ENCODE results near the gene ARHGEF28. TPM values are rescaled to one million over a fixed set of nuclear protein-coding genes. Genes with fewer than 3 reads are reported as not detected.

ARHGEF28 gene
- total RNA-seq, 1 donor from 2014 or later: 9.3 TPM

DNA sequence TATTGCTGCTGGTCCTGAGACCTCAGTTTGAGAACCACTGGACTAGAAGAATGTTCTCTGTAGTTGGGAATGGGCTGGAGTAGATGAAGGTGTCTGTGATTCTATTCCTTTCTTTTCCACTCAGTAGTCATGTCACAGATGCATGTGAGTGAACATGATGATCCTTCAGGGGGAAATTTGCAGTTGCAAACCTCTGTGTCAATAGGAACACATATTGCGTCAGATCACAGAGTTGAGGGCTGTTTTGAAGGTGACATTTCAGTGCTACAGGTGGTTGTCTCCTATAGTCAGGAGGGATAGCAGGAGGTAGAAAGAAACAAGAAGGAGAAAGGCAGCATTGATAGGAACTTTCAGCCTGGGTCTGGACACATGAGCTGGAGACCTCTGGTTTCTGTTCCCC is 239.3 kb downstream of the ARHGEF28 start:
- Mint-ChIP-seq H3K36me3 (ENCODE audit: low read depth) (peaks cover 11% of the 10 kb centered on the region), H3K4me1 (ENCODE audit: low read depth) (peaks cover 4% of the 10 kb centered on the region), H3K27ac (ENCODE audit: unreplicated experiment) (no peak overlapping the region), H3K27me3 (ENCODE audit: low read depth) (no peaks in the 10 kb centered on the region), H3K9me3 (ENCODE audit: low read depth) (no peaks in the 10 kb centered on the region), H3K4me3 (ENCODE audit: unreplicated experiment) (no peak overlapping the region)
- TF ChIP-seq, protein P1, sequence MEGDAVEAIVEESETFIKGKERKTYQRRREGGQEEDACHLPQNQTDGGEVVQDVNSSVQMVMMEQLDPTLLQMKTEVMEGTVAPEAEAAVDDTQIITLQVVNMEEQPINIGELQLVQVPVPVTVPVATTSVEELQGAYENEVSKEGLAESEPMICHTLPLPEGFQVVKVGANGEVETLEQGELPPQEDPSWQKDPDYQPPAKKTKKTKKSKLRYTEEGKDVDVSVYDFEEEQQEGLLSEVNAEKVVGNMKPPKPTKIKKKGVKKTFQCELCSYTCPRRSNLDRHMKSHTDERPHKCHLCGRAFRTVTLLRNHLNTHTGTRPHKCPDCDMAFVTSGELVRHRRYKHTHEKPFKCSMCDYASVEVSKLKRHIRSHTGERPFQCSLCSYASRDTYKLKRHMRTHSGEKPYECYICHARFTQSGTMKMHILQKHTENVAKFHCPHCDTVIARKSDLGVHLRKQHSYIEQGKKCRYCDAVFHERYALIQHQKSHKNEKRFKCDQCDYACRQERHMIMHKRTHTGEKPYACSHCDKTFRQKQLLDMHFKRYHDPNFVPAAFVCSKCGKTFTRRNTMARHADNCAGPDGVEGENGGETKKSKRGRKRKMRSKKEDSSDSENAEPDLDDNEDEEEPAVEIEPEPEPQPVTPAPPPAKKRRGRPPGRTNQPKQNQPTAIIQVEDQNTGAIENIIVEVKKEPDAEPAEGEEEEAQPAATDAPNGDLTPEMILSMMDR (IDR thresholded peaks at IDR 0.05): no peak
- DNase-seq (ENCODE audit: low spot score): no peak

- Mint-ChIP-seq H3K4me1 (ENCODE audit: low read depth) (peaks cover 4% of the 10 kb centered on the region), H3K9me3 (ENCODE audit: low read depth) (no peaks in the 10 kb centered on the region), H3K4me3 (ENCODE audit: unreplicated experiment) (no peak overlapping the region), H3K27me3 (ENCODE audit: low read depth) (no peaks in the 10 kb centered on the region), H3K36me3 (ENCODE audit: low read depth) (peaks cover 5% of the 10 kb centered on the region), H3K27ac (ENCODE audit: unreplicated experiment) (no peak overlapping the region)
- no peak for DNase-seq (ENCODE audit: low spot score)
- TF ChIP-seq, protein P1 (IDR thresholded peaks at IDR 0.05): no peak
Observed at GRCh38 chr5:73867345-73868335, 241.6 kb downstream of the ARHGEF28 start.

- Mint-ChIP-seq H3K27ac (ENCODE audit: unreplicated experiment) (no peak overlapping the region), H3K9me3 (ENCODE audit: low read depth) (peaks cover 3% of the 10 kb centered on the region), H3K4me1 (ENCODE audit: low read depth) (no peaks in the 10 kb centered on the region), H3K36me3 (ENCODE audit: low read depth) (peaks cover 6% of the 10 kb centered on the region), H3K4me3 (ENCODE audit: unreplicated experiment) (no peak overlapping the region), H3K27me3 (ENCODE audit: low read depth) (no peaks in the 10 kb centered on the region)
- DNase-seq (ENCODE audit: low spot score): no peak
- TF ChIP-seq, protein P1 (IDR thresholded peaks at IDR 0.05): no peak
Observed at GRCh38 chr5:73883646-73884045, 257.6 kb downstream of the ARHGEF28 start.

DNA sequence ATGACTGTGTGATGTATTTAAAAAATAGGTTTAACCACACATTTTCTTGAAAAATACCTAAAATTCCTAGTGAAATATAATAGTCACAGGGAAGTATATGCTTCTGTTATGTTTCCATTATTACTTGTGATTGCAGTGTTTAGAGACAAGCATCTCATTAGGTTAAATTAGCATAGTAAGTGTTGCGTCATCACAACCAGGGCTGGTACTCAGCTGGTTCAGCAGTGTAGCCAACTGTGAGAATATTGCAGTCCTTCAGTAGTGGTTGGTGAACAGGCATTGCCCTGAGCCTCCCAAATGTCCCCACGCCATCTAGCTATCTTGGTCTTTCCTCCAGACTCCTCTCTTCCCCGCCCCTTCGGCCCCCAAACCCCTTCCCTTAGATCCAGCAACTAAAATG is 261.7 kb downstream of the ARHGEF28 start:
- peaks cover 7% of the 10 kb centered on the region for H3K36me3 Mint-ChIP-seq (ENCODE audit: low read depth)
- no peak overlapping the region for H3K4me3 Mint-ChIP-seq (ENCODE audit: unreplicated experiment)
- H3K4me1 Mint-ChIP-seq (ENCODE audit: low read depth): peaks cover 7% of the 10 kb centered on the region
- H3K27me3 Mint-ChIP-seq (ENCODE audit: low read depth): no peaks in the 10 kb centered on the region
- DNase-seq (ENCODE audit: low spot score): no peak
- peaks cover 2% of the 10 kb centered on the region for H3K9me3 Mint-ChIP-seq (ENCODE audit: low read depth)
- H3K27ac Mint-ChIP-seq (ENCODE audit: unreplicated experiment): no peak overlapping the region
- TF ChIP-seq, protein P1 (IDR thresholded peaks at IDR 0.05): no peak

GRCh38 chr5:73890569-73890968 is 264.6 kb downstream of the ARHGEF28 start:
- Mint-ChIP-seq H3K9me3 (ENCODE audit: low read depth) (peaks cover 2% of the 10 kb centered on the region), H3K4me1 (ENCODE audit: low read depth) (peaks cover 19% of the 10 kb centered on the region), H3K36me3 (ENCODE audit: low read depth) (peaks cover 14% of the 10 kb centered on the region), H3K4me3 (ENCODE audit: unreplicated experiment) (no peak overlapping the region), H3K27me3 (ENCODE audit: low read depth) (no peaks in the 10 kb centered on the region), H3K27ac (ENCODE audit: unreplicated experiment) (no peak overlapping the region)
- TF ChIP-seq, protein P1 (IDR thresholded peaks at IDR 0.05): no peak
- DNase-seq (ENCODE audit: low spot score): no peak

Measured in chondrocyte (in vitro differentiated cells).